Body of pancreas (tissue), 4 donors: Measurements from ENCODE around the gene DLG2.

Experiments
- POLR2A ChIP-seq, 3 donors: fragments of 450-650 bp; IDR thresholded peaks; one replicate each; pipeline ENCODE4 v1.6.1; 2016; ENCODE audit warnings: antibody characterized with exemption in 3 of 3, mild to moderate bottlenecking in 2 of 3
- TF ChIP-seq, protein P1 (sequence below), 7 experiments: fragments of 450-650 bp in 4 of 7; fragments of 200-600 bp in 3 of 7; sonication (generic) in 3 of 7; IDR thresholded peaks; one replicate each; pipeline ENCODE4 v1.5.1; 2016 to 2019; ENCODE audit warnings: antibody characterized with exemption in 7 of 7

- TF ChIP-seq, protein P1, sequence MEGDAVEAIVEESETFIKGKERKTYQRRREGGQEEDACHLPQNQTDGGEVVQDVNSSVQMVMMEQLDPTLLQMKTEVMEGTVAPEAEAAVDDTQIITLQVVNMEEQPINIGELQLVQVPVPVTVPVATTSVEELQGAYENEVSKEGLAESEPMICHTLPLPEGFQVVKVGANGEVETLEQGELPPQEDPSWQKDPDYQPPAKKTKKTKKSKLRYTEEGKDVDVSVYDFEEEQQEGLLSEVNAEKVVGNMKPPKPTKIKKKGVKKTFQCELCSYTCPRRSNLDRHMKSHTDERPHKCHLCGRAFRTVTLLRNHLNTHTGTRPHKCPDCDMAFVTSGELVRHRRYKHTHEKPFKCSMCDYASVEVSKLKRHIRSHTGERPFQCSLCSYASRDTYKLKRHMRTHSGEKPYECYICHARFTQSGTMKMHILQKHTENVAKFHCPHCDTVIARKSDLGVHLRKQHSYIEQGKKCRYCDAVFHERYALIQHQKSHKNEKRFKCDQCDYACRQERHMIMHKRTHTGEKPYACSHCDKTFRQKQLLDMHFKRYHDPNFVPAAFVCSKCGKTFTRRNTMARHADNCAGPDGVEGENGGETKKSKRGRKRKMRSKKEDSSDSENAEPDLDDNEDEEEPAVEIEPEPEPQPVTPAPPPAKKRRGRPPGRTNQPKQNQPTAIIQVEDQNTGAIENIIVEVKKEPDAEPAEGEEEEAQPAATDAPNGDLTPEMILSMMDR (IDR thresholded peaks at IDR 0.05) = no peak
- TF ChIP-seq POLR2A (IDR thresholded peaks at IDR 0.05) = no peak
Observed at GRCh38 chr11:83847467-83848034, 1779.6 kb downstream of the DLG2 start.
